ENCODE data around the gene TFB2M.
"Not testable (repeated sequence)": the region's sequence is repeated elsewhere in the genome, so short reads cannot be mapped to it uniquely, and the experiment has no call there.

Gene TFB2M

GRCh38 chr1:246566128-246566812 is at the start of gene TFB2M, which contains the start of gene CNST:
Gene TFB2M, minus strand, starts transcription at chr1:246566261. Its CDS starts 123 bp downstream, at chr1:246566138.
Gene CNST, plus strand, starts transcription at chr1:246566456. Its CDS starts 25,107 bp downstream, at chr1:246591563.
- DNase-seq (ENCODE audit: low spot score): peak; percentile 98

- no peak for DNase-seq (ENCODE audit: low spot score)
Measured at GRCh38 chr1:246613096-246613758, 47.2 kb upstream of the TFB2M start.

GRCh38 chr1:246609632-246610031 is 43.6 kb upstream of the TFB2M start:
- peak; percentile 19 for DNase-seq (ENCODE audit: low spot score)

GRCh38 chr1:246608616-246609376 is 42.7 kb upstream of the TFB2M start:
- DNase-seq (ENCODE audit: low spot score): peak; percentile 79

- no peak for DNase-seq (ENCODE audit: low spot score)
Measured at GRCh38 chr1:246607462-246607861, 41.4 kb upstream of the TFB2M start.

- DNase-seq (ENCODE audit: low spot score): not testable (repeated sequence)
Measured at GRCh38 chr1:246605231-246605630, 39.2 kb upstream of the TFB2M start.

GRCh38 chr1:246602194-246602593 is 36.1 kb upstream of the TFB2M start:
- DNase-seq (ENCODE audit: low spot score): no peak

- no peak for DNase-seq (ENCODE audit: low spot score)
Measured at GRCh38 chr1:246600579-246600978, 34.5 kb upstream of the TFB2M start.

- DNase-seq (ENCODE audit: low spot score): no peak
Measured at GRCh38 chr1:246599315-246599714, 33.3 kb upstream of the TFB2M start.

GRCh38 chr1:246597971-246598370 is 31.9 kb upstream of the TFB2M start:
- no peak for DNase-seq (ENCODE audit: low spot score)

GRCh38 chr1:246597340-246597739 is 31.3 kb upstream of the TFB2M start:
- peak; percentile 64 for DNase-seq (ENCODE audit: low spot score)

- no peak for DNase-seq (ENCODE audit: low spot score)
Measured at GRCh38 chr1:246595146-246595545, 29.1 kb upstream of the TFB2M start.

GRCh38 chr1:246592695-246593094 is 26.6 kb upstream of the TFB2M start:
- DNase-seq (ENCODE audit: low spot score): peak; percentile 80

- no peak for DNase-seq (ENCODE audit: low spot score)
Measured at GRCh38 chr1:246591958-246592357, 25.9 kb upstream of the TFB2M start.

- DNase-seq (ENCODE audit: low spot score): no peak
Measured at GRCh38 chr1:246591504-246591903, 25.4 kb upstream of the TFB2M start.

GRCh38 chr1:246591047-246591446 is 25.0 kb upstream of the TFB2M start:
- DNase-seq (ENCODE audit: low spot score): no peak

GRCh38 chr1:246589919-246590318 is 23.9 kb upstream of the TFB2M start:
- DNase-seq (ENCODE audit: low spot score): not testable (repeated sequence)

- no peak for DNase-seq (ENCODE audit: low spot score)
Measured at GRCh38 chr1:246588159-246588721, 22.2 kb upstream of the TFB2M start.

GRCh38 chr1:246587606-246588005 is 21.5 kb upstream of the TFB2M start:
- peak; percentile 34 for DNase-seq (ENCODE audit: low spot score)

- no peak for DNase-seq (ENCODE audit: low spot score)
Measured at GRCh38 chr1:246587032-246587431, 21.0 kb upstream of the TFB2M start.

GRCh38 chr1:246583448-246584185 is 17.6 kb upstream of the TFB2M start:
- DNase-seq (ENCODE audit: low spot score): peak; percentile 32

GRCh38 chr1:246583056-246583440 is 17.0 kb upstream of the TFB2M start:
- DNase-seq (ENCODE audit: low spot score): no peak

Data from AG20443 (cell line).